ENCODE results near the gene NFX1.
A peak's percentile ranks its signal among the peaks of the same experiment; 100 is the strongest.
"Not testable (repeated sequence)": the region's sequence is repeated elsewhere in the genome, so short reads cannot be mapped to it uniquely, and the experiment has no call there.

Gene NFX1

GRCh38 chr9:33386998-33387397 is 96.7 kb downstream of the NFX1 start:
- not testable (repeated sequence) for DNase-seq (ENCODE audit: low read depth in 2 of 2)

- no peak for DNase-seq (ENCODE audit: low read depth in 2 of 2)
Observed at GRCh38 chr9:33388110-33388994, 98.0 kb downstream of the NFX1 start.

- not testable (repeated sequence) for DNase-seq (ENCODE audit: low read depth in 2 of 2)
Observed at GRCh38 chr9:33391111-33391771, 100.9 kb downstream of the NFX1 start.

- DNase-seq (ENCODE audit: low read depth in 2 of 2), result not testable (repeated sequence)
Observed at GRCh38 chr9:33392591-33393021, 102.3 kb downstream of the NFX1 start.

DNA sequence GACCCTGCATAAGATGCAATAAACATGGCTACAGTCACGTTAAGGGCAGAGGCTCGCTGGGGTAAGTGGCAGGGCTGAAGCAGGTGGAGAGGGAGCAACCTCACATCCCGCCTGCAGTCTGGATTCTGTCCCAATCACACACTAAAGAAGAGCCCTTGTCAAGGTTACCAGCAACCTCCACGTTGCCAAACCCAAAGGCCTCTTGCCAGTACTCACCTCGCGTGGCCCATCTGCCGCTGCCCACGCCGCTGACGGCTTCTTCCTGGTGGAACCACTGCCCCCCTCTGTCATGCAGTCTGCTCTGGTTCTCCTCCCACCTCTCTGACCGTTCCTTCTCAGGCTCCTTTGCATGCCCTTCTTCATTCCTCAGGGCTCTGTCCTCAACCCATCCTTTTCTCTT is 103.3 kb downstream of the NFX1 start:
- no peak for DNase-seq (ENCODE audit: low read depth in 2 of 2)

- DNase-seq (ENCODE audit: low read depth in 2 of 2), result not testable (repeated sequence)
Observed at GRCh38 chr9:33393986-33394385, 103.7 kb downstream of the NFX1 start.

GRCh38 chr9:33395159-33395879 is 105.0 kb downstream of the NFX1 start:
- DNase-seq (ENCODE audit: low read depth in 2 of 2), result not testable (repeated sequence)

- not testable (repeated sequence) for DNase-seq (ENCODE audit: low read depth in 2 of 2)
Observed at GRCh38 chr9:33397801-33398200, 107.5 kb downstream of the NFX1 start.

DNA sequence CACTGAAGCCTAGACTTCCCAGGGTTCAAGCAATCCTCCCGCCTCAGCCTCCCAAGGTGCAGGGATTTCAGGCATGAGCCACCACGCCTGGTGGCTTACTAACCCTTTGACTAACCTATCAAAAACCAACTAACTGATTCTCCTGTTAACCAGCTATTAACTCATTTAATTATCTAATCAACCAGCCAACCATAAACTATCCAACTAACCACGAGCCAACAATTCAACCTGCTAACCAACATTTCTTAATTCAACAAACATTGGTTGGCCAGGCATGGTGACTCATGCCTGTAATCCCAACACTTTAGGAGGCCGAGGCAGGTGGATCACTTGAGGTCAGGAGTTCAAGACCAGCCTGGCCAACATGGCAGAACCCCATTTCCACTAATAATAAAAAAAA is 108.7 kb downstream of the NFX1 start:
- not testable (repeated sequence) for DNase-seq (ENCODE audit: low read depth in 2 of 2)

DNA sequence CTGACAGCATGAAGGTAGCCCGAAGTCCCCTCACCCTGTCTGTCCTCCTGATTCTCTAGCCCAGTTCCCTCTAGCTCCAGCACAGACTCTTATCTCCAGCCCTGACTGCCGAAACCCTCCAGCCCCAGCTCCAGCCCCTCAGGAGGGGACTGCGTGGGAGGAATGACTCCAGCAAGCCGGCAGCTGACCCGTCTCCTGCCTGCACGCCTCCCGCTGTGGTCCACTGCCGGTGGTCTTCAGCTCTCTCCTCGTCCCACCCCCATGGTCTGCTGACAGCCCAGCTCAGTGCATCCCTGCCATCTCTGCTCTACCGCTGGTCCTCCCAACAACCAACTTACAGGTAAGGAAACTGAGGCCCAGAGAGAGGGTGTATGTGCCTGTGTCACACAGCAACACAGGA is 111.5 kb downstream of the NFX1 start:
- DNase-seq (ENCODE audit: low read depth in 2 of 2), result not testable (repeated sequence)

DNA sequence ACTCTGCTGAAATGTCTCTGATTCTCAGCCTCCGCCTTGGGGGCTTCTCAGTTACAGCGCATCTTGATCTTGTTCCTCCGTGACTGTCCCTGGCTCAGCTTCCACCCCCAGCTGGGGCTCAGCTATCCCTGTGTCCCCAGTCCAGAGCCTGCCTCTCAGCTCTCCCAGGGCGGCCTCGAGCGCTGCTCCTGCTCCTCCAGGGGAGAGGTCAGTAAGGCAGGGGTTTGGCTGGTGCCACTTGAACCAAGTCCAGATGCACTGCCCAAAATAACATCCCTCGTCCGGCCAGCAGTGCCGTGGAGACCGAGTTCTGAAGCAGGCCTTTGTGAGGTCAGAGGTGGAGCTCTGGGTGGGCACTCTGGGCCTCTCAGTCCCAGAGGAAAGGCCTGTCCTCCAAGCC is 112.1 kb downstream of the NFX1 start, which contains the start of gene AQP7:
Gene AQP7, minus strand, starts transcription at position 198 of the 400 bp plus-strand sequence. CDS start 1,306 bp downstream, outside the sequence.
- DNase-seq (ENCODE audit: low read depth in 2 of 2), result not testable (repeated sequence)

DNA sequence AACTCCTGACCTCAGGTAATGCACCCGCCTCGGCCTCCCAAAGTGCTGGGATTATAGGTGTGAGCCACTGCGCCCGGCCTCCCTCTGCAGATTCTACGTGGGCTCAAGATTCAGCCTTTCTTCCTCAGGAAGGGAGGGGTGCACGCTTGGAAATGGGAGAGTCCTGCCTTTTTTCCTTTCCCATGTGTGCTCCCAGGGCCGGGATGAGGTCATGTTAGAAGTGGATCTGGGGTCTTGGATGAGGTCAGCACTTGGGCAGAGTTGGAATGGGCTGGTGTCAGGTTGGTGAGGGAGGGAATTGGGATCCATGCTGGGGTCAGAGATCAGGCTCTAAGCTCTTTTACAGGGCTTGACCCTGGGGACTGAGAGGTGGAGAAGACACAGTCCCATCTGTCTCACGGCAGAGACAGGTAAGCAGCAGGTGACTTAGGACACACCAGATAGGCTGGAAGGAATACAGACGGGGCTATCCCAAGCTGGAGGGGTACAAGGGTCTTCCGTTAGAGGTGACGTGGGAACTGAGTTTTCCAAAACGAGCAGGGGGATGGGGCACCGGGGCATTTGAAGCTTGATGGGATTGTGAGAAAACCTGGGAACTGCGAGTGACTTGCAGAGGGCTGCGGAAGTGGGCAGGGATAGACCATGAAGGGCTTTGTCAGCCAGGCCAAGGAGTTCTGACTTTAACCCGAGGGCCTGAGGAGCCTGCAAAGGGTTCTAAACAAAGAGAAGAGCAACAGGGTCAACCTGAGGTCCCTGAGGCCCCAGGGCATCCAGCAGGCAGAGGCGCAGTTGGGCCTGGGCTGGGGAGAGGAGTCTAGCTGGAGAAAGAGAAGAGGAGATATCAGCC is 113.8 kb downstream of the NFX1 start:
- no peak for DNase-seq (ENCODE audit: low read depth in 2 of 2)

GRCh38 chr9:33404788-33405362 is 114.6 kb downstream of the NFX1 start:
- no peak for DNase-seq (ENCODE audit: low read depth in 2 of 2)

DNA sequence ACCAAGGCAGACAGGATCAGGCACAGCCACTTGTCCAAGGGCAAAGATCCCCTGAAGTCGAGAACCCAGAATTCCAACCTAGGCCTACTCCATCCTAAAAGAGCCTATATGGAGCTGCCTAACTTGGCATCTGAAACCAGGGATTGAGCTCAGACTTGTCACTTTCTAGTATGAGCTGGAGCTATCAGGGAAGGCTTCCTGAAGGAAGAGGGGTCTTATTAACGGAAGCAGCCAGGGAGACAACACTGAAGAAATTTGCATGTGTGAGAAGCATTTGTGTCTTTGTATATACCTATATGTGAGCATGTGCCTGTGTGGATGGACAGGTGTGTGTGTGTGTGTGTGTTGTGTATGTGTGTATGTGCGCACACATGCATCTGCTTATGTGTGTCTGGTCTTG is 116.7 kb downstream of the NFX1 start:
- no peak for DNase-seq (ENCODE audit: low read depth in 2 of 2)

DNA sequence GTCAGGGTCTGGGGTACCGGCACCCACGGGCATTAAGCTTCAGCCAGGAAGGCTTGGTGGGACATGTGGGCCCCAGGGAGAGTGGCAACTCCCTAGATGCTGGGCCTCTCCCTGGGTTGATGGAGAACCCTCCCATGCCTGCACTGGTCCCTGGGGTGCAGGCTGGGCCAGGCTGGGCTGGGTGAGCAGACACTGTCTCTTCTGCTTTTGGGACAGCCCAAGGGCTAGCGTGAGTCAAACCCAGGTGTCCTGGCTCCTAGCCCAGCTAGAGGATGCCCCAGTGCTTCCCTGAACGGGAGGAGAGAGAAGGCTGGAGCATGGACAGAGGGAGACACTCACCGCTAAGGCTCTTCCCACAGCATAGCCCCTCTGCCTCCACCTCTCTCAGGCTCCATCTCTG is 117.8 kb downstream of the NFX1 start:
- no peak for DNase-seq (ENCODE audit: low read depth in 2 of 2)

DNA sequence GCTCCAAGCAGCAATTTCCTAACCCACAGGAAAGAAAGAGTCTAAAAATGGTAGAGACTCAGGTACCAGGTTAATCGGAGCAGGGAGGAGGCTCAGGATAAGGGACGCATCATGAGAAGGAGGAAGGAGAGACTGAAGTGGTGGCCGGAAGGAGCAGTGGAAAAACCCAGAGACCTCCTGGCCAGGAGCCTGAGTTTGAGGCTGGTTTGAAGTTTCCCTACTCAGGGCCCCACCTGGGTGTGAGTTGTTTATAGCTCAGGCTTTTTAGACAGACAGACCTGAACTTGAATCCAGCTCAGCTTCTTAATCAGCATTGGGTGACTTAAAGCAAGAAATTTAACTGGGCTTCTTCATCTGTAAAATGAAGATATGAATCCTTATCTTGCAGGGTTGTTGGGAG is 124.0 kb downstream of the NFX1 start:
- DNase-seq (ENCODE audit: low read depth in 2 of 2), result no peak

DNA sequence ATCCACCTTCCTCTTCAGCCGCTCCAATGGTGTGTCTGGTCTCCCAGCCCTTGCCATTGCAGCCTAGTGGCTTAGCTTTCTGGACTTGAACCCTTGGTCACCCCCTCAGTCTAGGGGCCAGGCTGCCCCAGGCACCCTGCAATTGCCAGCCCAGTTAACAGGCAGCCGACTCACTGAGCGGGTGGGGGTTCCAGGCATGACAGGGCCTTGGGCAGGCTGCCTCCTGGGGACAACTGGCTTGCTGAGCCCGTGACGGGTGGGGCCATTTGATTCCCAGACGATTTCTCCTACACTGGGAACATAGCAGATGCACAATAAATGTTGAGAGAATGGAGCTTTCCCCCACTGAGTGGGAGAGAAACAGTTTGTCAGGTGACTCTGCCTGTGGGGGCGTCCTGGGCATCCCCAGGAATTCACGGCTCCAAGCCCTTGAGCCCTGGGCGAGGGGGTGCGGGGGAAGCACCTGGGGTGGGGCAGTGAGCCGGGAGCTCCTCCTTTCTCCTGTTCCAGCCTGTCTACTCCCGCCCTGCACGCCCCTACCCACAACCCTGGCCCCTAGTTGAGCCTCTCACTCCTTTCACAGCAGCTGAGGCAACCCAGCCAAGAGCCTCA is 124.7 kb downstream of the NFX1 start:
- no peak for DNase-seq (ENCODE audit: low read depth in 2 of 2)

GRCh38 chr9:33415501-33416038 is 125.3 kb downstream of the NFX1 start:
- DNase-seq (ENCODE audit: low read depth in 2 of 2), result peak; percentile 50 to 77

DNA sequence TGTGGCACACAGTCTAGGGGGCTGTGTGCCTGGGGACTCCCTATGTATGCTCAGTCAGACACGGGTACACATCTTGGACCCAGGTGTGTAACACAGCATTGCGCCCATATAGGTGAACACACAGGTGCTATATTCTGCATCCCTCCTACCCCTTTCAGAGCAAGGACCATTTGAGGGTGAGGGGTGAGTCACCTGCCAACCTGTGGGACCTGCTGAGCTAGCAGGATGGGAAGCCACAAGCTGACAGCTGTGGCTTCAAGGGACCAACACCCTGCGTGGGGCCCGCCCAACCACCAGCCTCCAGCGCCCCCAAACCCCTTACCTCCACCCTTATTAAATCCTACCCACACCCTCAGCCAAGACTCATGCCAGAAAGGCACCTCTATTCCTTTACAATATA is 126.7 kb downstream of the NFX1 start:
- no peak for DNase-seq (ENCODE audit: low read depth in 2 of 2)

- no peak for DNase-seq (ENCODE audit: low read depth in 2 of 2)
Observed at GRCh38 chr9:33418090-33418489, 127.8 kb downstream of the NFX1 start.

Measured in stimulated activated CD8-positive, alpha-beta memory T cell treated with anti-CD3 and anti-CD28 coated beads, Interleukin-7, amount 100 ng/mL, for 1 hour (primary cell).